Measurements from ENCODE around the gene PIBF1.

DNA sequence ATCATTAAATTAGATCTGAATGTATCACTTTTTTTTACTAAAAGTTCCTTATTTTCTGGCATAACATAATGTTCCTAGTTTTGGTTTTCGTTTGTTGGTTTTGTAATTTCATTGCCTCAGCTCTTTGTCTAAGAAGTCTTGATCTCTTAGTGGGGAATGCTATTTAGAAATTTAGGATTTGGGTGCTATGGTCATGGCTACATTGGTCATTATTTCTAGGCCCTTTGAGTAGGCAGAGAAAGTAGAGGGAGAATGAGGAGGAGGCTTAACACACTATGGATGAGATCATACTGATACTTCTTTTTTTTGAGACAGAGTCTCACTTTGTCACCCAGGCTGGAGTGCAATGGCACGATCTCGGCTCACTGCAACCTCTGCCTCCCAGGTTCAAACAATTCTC is 41.8 kb downstream of the PIBF1 start:
- no peak for TF ChIP-seq EZH2 (IDR thresholded peaks at IDR 0.05)
- TF ChIP-seq POLR2AphosphoS5 (IDR thresholded peaks at IDR 0.05; ENCODE audit: borderline replicate concordance, low read depth, low read length), result no peak
- no peak for TF ChIP-seq FOXP2 (optimal IDR thresholded peaks at IDR 0.05; ENCODE audit: control extremely low read depth, extremely low read length, insufficient read depth)

Data from SK-N-MC (cell line).